Liver (tissue), 3 donors: ENCODE results near the gene SH3RF3.

ENCODE experiments used
- CTCF ChIP-seq: fragments of 150-350 bp; IDR thresholded peaks from 2 replicates; pipeline ENCODE4 v1.5.1; 2017; ENCODE audit warnings: improper control_type of control experiment, low read depth, low read length; ENCODE audit not compliant: missing input control
- EGR1 ChIP-seq, 2 donors: IDR thresholded peaks; 2 replicates each; pipeline ENCODE4 v1.6.1; 2016 to 2018; ENCODE audit warnings: antibody characterized with exemption in 2 of 2, low read depth in 2 of 2
- JUND ChIP-seq, 2 donors: IDR thresholded peaks; 2 replicates each; pipeline ENCODE4 v1.6.1; 2016; ENCODE audit warnings: antibody characterized with exemption in 2 of 2
- MAX ChIP-seq: IDR thresholded peaks from 2 replicates; pipeline ENCODE4 v1.6.1; 2016; ENCODE audit warnings: antibody characterized with exemption
- RAD21 ChIP-seq, 2 donors: IDR thresholded peaks; 2 replicates each; pipeline ENCODE4 v1.6.1; 2016; ENCODE audit warnings: antibody characterized with exemption in 2 of 2, mild to moderate bottlenecking in 2 of 2
- SP1 ChIP-seq: IDR thresholded peaks from 2 replicates; pipeline ENCODE4 v1.6.1; 2018; ENCODE audit warnings: antibody characterized with exemption, mild to moderate bottlenecking
- TAF1 ChIP-seq: conservative IDR thresholded peaks from 2 replicates; pipeline ENCODE4 v1.6.1; 2016; ENCODE audit warnings: antibody characterized with exemption, mild to moderate bottlenecking
- donor health status: healthy.
- donor health status: healthy.

GRCh38 chr2:109153005-109153784 lies 24.2 kb downstream of the SH3RF3 start:
- TF ChIP-seq MAX, result no peak
- no peak for TF ChIP-seq EGR1 (IDR thresholded peaks at IDR 0.05; ENCODE audit: low read depth in 2 of 2)
- no peak for TF ChIP-seq SP1
- TF ChIP-seq JUND (IDR thresholded peaks at IDR 0.05), result no peak
- no peak for TF ChIP-seq RAD21 (IDR thresholded peaks at IDR 0.05)
- TF ChIP-seq CTCF, result no peak
- TF ChIP-seq TAF1, result no peak
